Bronchial epithelial cell (primary cell): Measurements from ENCODE around the gene CMTM8. TPM values are rescaled to one million over a fixed set of nuclear protein-coding genes. Genes with fewer than 3 reads are reported as not detected.

Experiments
- DNase-seq: peaks from one replicate; pipeline ENCODE4 v3.0.0-alpha.2; 2010; ENCODE audit warnings: low read depth
- FAIRE-seq: peaks from 2 replicates; lab custom pipeline; 2011; peaks lifted over from hg19 to GRCh38; lab: Jason Lieb, UNC
- H3K27me3 ChIP-seq: 2 replicates; pipeline ENCODE4 v1.5.1; 2011; ENCODE audit warnings: low read length; ENCODE audit not compliant: control insufficient read depth, insufficient read depth
- H3K36me3 ChIP-seq: 2 replicates; pipeline ENCODE4 v1.5.1; 2011; ENCODE audit warnings: low read length; ENCODE audit not compliant: control insufficient read depth, insufficient read depth
- H3K4me3 ChIP-seq: 2 replicates; pipeline ENCODE4 v1.5.1; 2011; ENCODE audit warnings: mild to moderate bottlenecking, low read depth, low read length, control low read depth
- total RNA-seq: library from RNA; depleted of rRNA; stranded (reverse); fragments of >200 nt; gene quantifications from 2 replicates; pipeline ENCODE4 v1.2.1, GENCODE V29; 2014
- TF ChIP-seq, protein P1 (sequence below): IDR thresholded peaks from 2 replicates; pipeline ENCODE4 v1.5.1; 2011; ENCODE audit warnings: mild to moderate bottlenecking, moderate library complexity, low read length, control low read depth, inconsistent platforms; ENCODE audit not compliant: insufficient read depth, severe bottlenecking

CMTM8 gene
- total RNA-seq, 1 donor from 2014 or later = 0.79 TPM

DNA sequence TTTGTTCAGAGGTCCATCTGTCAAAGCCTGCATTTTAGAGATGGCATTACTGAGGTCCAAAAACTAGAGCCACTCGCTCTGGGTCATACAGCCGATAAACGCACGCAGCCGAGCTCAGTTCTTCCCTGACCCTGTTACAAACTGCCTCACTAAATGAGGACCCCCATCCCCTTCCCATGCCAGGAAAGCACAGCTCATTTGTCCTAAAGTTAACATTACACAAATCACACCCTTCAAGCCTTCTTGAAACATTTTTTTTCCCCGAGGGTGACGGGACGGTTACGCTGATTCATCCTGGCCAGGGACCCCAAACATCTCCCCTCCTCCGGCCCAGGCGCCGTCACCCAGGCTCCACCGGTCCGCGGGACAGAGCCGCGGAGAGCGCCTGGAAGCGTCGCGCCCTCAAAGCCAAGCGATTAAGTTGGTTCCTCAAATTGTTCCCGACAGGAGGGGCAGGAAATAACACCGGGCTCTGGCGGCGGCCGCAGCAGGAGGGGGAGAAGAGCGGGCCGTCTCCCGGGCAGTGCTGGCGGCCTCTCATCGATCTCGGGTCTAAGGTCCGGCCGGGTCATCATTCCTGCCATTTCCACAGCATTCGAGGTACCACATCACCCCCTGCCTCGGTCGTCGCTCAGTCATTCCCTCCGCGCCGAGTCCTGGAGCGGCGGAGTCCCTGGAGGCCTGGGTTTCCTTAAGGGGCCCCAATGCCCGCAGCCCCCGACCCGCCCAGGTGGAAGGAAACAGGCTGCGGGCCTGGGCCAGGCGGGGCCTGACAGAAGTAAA, 619 bp upstream of the CMTM8 start:
- FAIRE-seq = no peak
- TF ChIP-seq, protein P1, sequence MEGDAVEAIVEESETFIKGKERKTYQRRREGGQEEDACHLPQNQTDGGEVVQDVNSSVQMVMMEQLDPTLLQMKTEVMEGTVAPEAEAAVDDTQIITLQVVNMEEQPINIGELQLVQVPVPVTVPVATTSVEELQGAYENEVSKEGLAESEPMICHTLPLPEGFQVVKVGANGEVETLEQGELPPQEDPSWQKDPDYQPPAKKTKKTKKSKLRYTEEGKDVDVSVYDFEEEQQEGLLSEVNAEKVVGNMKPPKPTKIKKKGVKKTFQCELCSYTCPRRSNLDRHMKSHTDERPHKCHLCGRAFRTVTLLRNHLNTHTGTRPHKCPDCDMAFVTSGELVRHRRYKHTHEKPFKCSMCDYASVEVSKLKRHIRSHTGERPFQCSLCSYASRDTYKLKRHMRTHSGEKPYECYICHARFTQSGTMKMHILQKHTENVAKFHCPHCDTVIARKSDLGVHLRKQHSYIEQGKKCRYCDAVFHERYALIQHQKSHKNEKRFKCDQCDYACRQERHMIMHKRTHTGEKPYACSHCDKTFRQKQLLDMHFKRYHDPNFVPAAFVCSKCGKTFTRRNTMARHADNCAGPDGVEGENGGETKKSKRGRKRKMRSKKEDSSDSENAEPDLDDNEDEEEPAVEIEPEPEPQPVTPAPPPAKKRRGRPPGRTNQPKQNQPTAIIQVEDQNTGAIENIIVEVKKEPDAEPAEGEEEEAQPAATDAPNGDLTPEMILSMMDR = no peak
- no peak for DNase-seq
- peak overlapping the region; percentile 65 for H3K4me3 ChIP-seq
- no peaks in the 10 kb centered on the region for H3K27me3 ChIP-seq
- no peaks in the 10 kb centered on the region for H3K36me3 ChIP-seq

DNA sequence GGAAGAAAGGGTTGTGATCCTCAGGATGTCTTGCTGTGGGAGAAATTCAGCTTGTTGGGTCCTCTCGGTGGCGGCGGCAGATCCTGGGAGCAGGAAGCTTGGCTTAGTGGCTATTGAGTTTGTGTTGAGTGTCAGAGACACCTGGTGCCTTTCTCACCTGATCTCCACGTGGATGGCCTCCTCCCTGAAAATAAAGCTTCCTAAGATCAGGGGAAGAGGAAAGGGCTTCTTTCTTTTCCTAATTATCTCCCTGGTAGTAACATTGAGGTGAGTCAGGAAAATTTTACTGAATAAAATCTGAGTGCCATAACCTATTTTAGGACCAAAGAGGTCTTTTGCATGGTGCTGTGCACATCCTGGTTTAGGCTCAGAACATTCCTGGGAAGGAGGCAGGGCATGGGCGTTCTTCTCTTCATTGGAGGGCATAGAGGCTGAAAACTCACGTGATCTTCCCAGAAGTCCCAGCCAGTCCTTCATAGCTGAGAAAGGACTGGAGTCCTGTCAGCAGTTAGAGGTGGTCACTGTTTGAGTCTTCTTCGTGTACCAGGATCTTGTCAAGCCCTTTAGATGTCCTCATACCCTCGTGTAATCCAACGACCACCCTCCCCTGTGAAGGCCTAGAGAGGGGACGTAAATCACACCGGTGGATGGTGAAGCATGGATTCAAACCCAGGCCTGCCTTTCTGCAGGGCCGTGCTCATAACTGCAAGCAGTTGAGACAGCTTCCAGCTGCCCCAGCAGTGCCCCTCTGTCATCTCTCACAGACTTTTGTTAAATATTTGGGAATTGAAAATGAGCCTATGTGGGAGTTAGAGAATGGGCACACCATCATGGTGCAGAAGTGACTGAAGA, 1.1 kb downstream of the CMTM8 start:
- TF ChIP-seq, protein P1 = no peak
- Histone ChIP-seq H3K36me3 (no peaks in the 10 kb centered on the region), H3K27me3 (no peaks in the 10 kb centered on the region), H3K4me3 (peak overlapping the region; percentile 65)
- peak; percentile 31 for DNase-seq
- FAIRE-seq = no peak

DNA sequence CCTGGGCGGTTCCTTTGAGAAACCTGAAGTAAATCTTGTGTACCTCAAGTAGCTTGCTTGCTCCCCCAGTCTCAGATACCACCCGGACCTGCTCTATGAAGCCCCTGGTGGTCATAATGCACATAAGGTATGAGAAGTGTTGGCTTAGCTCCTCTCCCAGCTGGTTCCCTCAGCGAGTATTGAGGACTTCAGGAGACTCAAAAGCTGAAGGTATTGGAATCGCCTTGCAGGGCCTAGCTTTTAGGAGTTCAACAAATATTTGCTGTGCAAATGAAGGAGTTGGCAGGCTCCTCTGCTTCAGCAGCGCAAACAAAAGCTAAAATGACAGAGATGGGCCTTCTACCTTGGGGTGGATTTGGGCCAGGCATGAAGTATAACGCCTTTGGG, 1.7 kb downstream of the CMTM8 start:
- DNase-seq (peak; percentile 29), FAIRE-seq (no peak)

DNA sequence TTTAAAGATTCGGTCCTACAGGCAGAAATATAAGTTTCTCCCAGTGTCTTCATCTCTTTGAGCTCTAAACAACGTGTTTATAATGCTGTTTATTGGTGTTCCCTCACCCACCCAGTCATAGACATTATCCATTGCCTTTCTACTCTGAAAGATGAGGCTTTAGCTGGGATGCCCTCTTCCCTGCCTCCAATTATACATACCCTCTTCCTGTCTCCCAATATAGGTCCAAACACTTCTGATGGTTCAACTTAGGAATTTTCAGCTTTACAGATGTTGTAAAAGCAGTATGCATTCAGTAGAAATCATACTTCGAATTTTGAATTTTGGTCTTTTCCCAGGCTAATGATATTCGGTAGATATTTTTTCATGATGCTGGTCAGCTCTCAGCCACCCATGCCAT, 2.6 kb downstream of the CMTM8 start:
- no peak for FAIRE-seq
- Histone ChIP-seq H3K36me3 (no peaks in the 10 kb centered on the region), H3K27me3 (no peaks in the 10 kb centered on the region), H3K4me3 (no peak overlapping the region)
- TF ChIP-seq, protein P1 = no peak
- DNase-seq = no peak

More for the DNA sequence above, 1.7 kb downstream of the CMTM8 start:
- H3K36me3 ChIP-seq = no peaks in the 10 kb centered on the region
- TF ChIP-seq, protein P1 = peak; percentile 39
- H3K4me3 ChIP-seq = no peak overlapping the region
- H3K27me3 ChIP-seq = no peaks in the 10 kb centered on the region

DNA sequence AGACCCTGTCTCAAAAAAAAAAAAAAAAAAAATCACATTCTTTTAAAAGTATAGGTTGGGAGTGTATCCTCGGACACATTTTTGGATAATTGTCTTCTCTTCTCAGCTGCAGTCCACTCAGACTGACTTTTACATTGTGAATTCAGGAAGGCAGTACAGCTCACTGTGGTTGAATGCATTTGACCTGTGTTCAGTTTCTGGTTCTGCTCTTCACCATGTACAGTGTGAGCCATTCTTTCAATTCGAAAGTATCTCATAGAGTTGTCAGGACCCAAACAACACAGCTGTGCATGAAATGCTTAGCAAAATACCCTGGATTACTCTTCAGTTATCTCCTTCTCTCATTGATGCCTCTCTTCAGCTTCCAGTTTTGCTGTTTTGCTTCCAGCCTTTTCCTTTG, 5.0 kb downstream of the CMTM8 start:
- H3K36me3 ChIP-seq = no peaks in the 10 kb centered on the region
- H3K27me3 ChIP-seq = no peaks in the 10 kb centered on the region
- TF ChIP-seq, protein P1 = no peak
- H3K4me3 ChIP-seq = no peak overlapping the region
- FAIRE-seq = no peak
- DNase-seq = no peak
